K562 (cell line): ENCODE data around the gene NUDT14. TPM values are rescaled to one million over a fixed set of nuclear protein-coding genes. Genes with fewer than 3 reads are reported as not detected.

ENCODE experiments used
- ATAC-seq: fragments of 200-7000 bp; cut with Tn5 transposase; 3 replicates; pipeline ENCODE4 v1.9.1; 2020; ENCODE audit warnings: moderate library complexity
- BruUV-seq: library from RNA; stranded (reverse); fragments of 400-500 nt; replicated peaks from 2 replicates; lab custom pipeline; 2021; lab: Mats Ljungman, UMichigan
- CTCF ChIA-PET: fragments of 300-600 bp; formaldehyde crosslinking; extraction: SDS; loops from one replicate; lab custom pipeline; 2021; ENCODE audit warnings: low intra/inter-chr PET ratio; lab: Yijun Ruan, JAX
- POLR2A ChIA-PET: fragments of 300-600, 350-650 bp; sonication (Branson Sonifier 250); formaldehyde crosslinking; extraction: SDS; loops from one replicate; lab custom pipeline; 2021; ENCODE audit warnings: antibody characterized with exemption, inconsistent platforms; lab: Yijun Ruan, JAX
- DNase-seq, 4 experiments: peaks; one replicate each; pipeline versions ENCODE4 v3.0.0 to v3.0.0-alpha.2; 2011 to 2018; ENCODE audit warnings: low spot score in 3 of 4, mixed read lengths in 3 of 4; ENCODE audit errors: extremely low read depth in 1 of 4
- FAIRE-seq: peaks from 2 replicates; lab custom pipeline; 2011; peaks lifted over from hg19 to GRCh38; lab: Jason Lieb, UNC
- H2AFZ ChIP-seq: 2 replicates; pipeline ENCODE4 v1.6.0; 2011; ENCODE audit warnings: low read depth, low read length, control low read depth, inconsistent platforms
- H3K27ac ChIP-seq: fragments of 200-600 bp; 3 replicates; pipeline ENCODE4 v1.8.0; 2011; ENCODE audit warnings: low read depth, mild to moderate bottlenecking, control low read depth, inconsistent platforms, low read length, moderate library complexity, mixed read lengths; ENCODE audit errors: extremely low read depth
- H3K27me3 ChIP-seq, 2 experiments: fragments of 300-600 bp in 1 of 2; 2 replicates in 1 of 2; 3 replicates in 1 of 2; pipeline versions ENCODE4 v1.6.0 to v1.8.0; 2011; ENCODE audit warnings: inconsistent platforms in 2 of 2, low read length in 2 of 2, mild to moderate bottlenecking in 1 of 2, mixed read lengths in 1 of 2, moderate library complexity in 1 of 2; ENCODE audit not compliant: control insufficient read depth in 2 of 2, insufficient read depth in 2 of 2
- H3K36me3 ChIP-seq: fragments of 300-600 bp; 3 replicates; pipeline ENCODE4 v1.8.0; 2011; ENCODE audit warnings: mild to moderate bottlenecking, low read length, inconsistent platforms; ENCODE audit not compliant: control insufficient read depth, insufficient read depth
- H3K4me1 ChIP-seq, 2 experiments: fragments of 200-600 bp in 1 of 2; replicated peaks in 1 of 2; 2 replicates in 1 of 2; 3 replicates in 1 of 2; pipeline versions ENCODE4 v1.5.1 to v1.8.0; 2011; ENCODE audit warnings: inconsistent platforms in 2 of 2, low read length in 2 of 2, mild to moderate bottlenecking in 1 of 2, mixed read lengths in 1 of 2, moderate library complexity in 1 of 2; ENCODE audit not compliant: control insufficient read depth in 2 of 2, insufficient read depth in 2 of 2
- H3K4me2 ChIP-seq: 2 replicates; pipeline ENCODE4 v1.6.1; 2011; ENCODE audit warnings: low read length, control low read depth, inconsistent platforms, mixed read lengths; ENCODE audit not compliant: insufficient read depth
- H3K4me3 ChIP-seq: fragments of 200-600 bp; sonication (generic), shearing (Covaris generic); 2 replicates; pipeline ENCODE4 v1.5.1; 2016; ENCODE audit warnings: control low read depth, inconsistent platforms
- H3K79me2 ChIP-seq: fragments of 200-600 bp; 3 replicates; pipeline ENCODE4 v1.8.0; 2011; ENCODE audit warnings: low read length, inconsistent platforms; ENCODE audit not compliant: control insufficient read depth, insufficient read depth
- H3K9ac ChIP-seq, 2 experiments: 2 replicates each; pipeline versions ENCODE4 v1.6.0 to v1.6.1; 2011; ENCODE audit warnings: low read depth in 2 of 2, low read length in 2 of 2, control low read depth in 1 of 2, inconsistent platforms in 1 of 2, mild to moderate bottlenecking in 1 of 2, mixed read lengths in 1 of 2; ENCODE audit not compliant: insufficient read depth in 1 of 2
- H3K9me1 ChIP-seq: one replicate; pipeline ENCODE4 v1.6.0; 2011; ENCODE audit warnings: inconsistent platforms, mild to moderate bottlenecking, low read length, moderate library complexity; ENCODE audit not compliant: control insufficient read depth, insufficient read depth
- H3K9me3 ChIP-seq: replicated peaks from 2 replicates; pipeline ENCODE4 v1.5.1; 2011; ENCODE audit warnings: low read depth, low read length, inconsistent platforms; ENCODE audit not compliant: control insufficient read depth, insufficient read depth
- H4K20me1 ChIP-seq: replicated peaks from 2 replicates; pipeline ENCODE4 v1.6.1; 2011; ENCODE audit warnings: low read length, inconsistent platforms, mixed read lengths; ENCODE audit not compliant: control insufficient read depth, insufficient read depth
- CXXC5 ChIP-seq: fragments of 250-450 bp; sonication (Bioruptor Pico); IDR thresholded peaks from 2 replicates; pipeline ENCODE4 v1.8.0; 2022; ENCODE audit warnings: inconsistent platforms, mild to moderate bottlenecking, moderate library complexity
- HNRNPL ChIP-seq: fragments of 200-400 bp; formaldehyde crosslinking; IDR thresholded peaks from 2 replicates; pipeline ENCODE4 v1.6.1; 2017; ENCODE audit warnings: low read depth, mild to moderate bottlenecking, low read length
- IFI16 ChIP-seq: fragments of 250-450 bp; sonication (Bioruptor Pico); IDR thresholded peaks from 2 replicates; pipeline ENCODE4 v2.1.2; 2022; ENCODE audit warnings: mild to moderate bottlenecking, inconsistent platforms
- RBM22 ChIP-seq: fragments of 200-400 bp; formaldehyde crosslinking; IDR thresholded peaks from 2 replicates; pipeline ENCODE4 v1.6.1; 2018; ENCODE audit warnings: low read length, low read depth; ENCODE audit not compliant: poor library complexity, severe bottlenecking
- RUNX1 ChIP-seq: sonication (generic); IDR thresholded peaks from 2 replicates; pipeline ENCODE4 v1.6.1; 2016; ENCODE audit warnings: antibody characterized with exemption, low read depth
- SIN3B ChIP-seq: fragments of 450-650 bp; IDR thresholded peaks from 2 replicates; pipeline ENCODE4 v1.6.1; 2017; ENCODE audit warnings: low read depth, mild to moderate bottlenecking, moderate library complexity
- WGBS: fragments of 100-300 bp; shearing (Covaris generic); methylation state at CpG from one replicate; pipeline ENCODE4 v1.1.6; 2016; ENCODE audit warnings: low coverage, mixed read lengths; ENCODE audit not compliant: insufficient coverage; ENCODE audit errors: missing lambda C conversion rate; 5-methylcytosine and 5-hydroxymethylcytosine counted together
- in situ Hi-C: fragments of 300-500 bp; cut with MboI; formaldehyde crosslinking; loops from 4 replicates; pipeline ENCODE4 v1.15.0; 2018; ENCODE audit warnings: inconsistent platforms, mixed read lengths
- intact Hi-C: fragments of 100-400 bp; cut with micrococcal nuclease; formaldehyde crosslinking; loops from 2 replicates; pipeline ENCODE4 v1.14.2; 2022
- polyA plus RNA-seq, 8 experiments: library from polyadenylated mRNA; depleted of rRNA in 4 of 8; stranded (reverse) in 5 of 8; unstranded in 3 of 8; fragments of >200 nt; fragmentation: Nextera tagmentation in 2 of 8; fragmentation: Illumina TruSeq in 1 of 8; extraction: Ambion mirVana in 2 of 8; extraction: Trizol in 1 of 8; gene quantifications; 2 replicates each; pipeline versions ENCODE4 v1.2.1 to v1.2.3, GENCODE V29; 2011 to 2014; ENCODE audit warnings: inconsistent platforms in 1 of 8, missing spikeins in 1 of 8
- total RNA-seq, 7 experiments: library from RNA; depleted of rRNA in 6 of 7; stranded (reverse); fragments of >200 nt in 6 of 7; fragmentation: Illumina TruSeq in 2 of 7; extraction: Trizol in 2 of 7; gene quantifications; 2 replicates each; pipeline versions ENCODE4 v1.2.1 to v1.2.3, GENCODE V29; 2011 to 2021; ENCODE audit warnings: low replicate concordance in 1 of 7
- TF ChIP-seq, protein P1 (sequence below), 2 experiments: fragments of 450-650 bp in 1 of 2; IDR thresholded peaks; 2 replicates each; pipeline ENCODE4 v1.6.1; 2011 to 2017; ENCODE audit warnings: low read depth in 2 of 2, antibody characterized with exemption in 1 of 2, borderline replicate concordance in 1 of 2, low read length in 1 of 2, mild to moderate bottlenecking in 1 of 2, mixed read lengths in 1 of 2; ENCODE audit not compliant: control insufficient read depth in 1 of 2
- TF ChIP-seq, protein P2 (sequence below): fragments of 450-650 bp; IDR thresholded peaks from 2 replicates; pipeline ENCODE4 v1.7.1; 2018; ENCODE audit warnings: mild to moderate bottlenecking, low read depth; ENCODE audit not compliant: partially characterized antibody

The NUDT14 gene
- total and polyA plus RNA-seq, 9 of the 15 experiments (the other 6 are each of a cell fraction or from before 2014, with no cell fraction given), result 0.14 to 16.3 (median 8.2) TPM

DNA sequence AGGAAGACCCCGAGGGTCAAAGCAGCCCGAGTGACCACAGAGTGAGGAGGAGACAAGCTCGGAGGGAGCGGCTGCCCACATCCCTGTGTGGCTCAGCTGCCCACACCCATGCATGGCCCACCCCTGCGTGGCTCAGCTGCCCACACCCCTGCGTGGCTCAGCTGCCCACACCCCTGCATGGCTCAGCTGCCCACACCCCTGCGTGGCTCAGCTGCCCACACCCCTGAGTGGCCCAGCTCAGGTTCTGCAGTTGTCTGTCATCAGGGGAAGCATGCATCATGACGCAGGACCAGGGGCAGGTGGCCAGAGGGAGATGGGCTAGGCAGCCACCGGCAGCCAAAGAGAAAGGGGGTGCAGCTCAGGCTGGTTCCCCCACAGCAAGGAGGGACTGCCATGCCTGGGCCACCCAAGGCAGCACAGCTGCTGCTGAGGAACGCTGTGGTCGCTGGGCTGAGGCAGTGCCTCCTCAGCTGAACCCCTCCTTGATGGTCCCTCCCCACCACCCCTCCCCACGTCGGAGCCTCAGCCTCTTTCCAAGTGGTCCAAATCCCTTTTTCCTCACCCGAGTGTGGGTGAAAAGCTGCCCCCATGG, 33.3 kb upstream of the NUDT14 start:
- 88% methylated on average over 3 of the region's 14 CpGs for WGBS
- H3K9ac ChIP-seq, result no peak overlapping the region
- no peak overlapping the region for H3K27ac ChIP-seq
- no peak overlapping the region for H3K4me2 ChIP-seq
- H4K20me1 ChIP-seq, result no peaks in the 10 kb centered on the region
- ChIA-PET CTCF (no interaction called here), POLR2A (interaction anchor here (1.0 kb wide), 1 partner anchor 9 kb away, joined by 3 read pairs; no protein-coding TSS in a partner anchor)
- intact Hi-C loops, result no loop called here
- TF ChIP-seq CXXC5 (CRISPR knock-in tag) (no peak), SIN3B (no peak)
- no peaks in the 10 kb centered on the region for H3K9me3 ChIP-seq
- no peaks in the 10 kb centered on the region for H3K79me2 ChIP-seq
- no peak for ATAC-seq
- H3K9me1 ChIP-seq, result no peaks in the 10 kb centered on the region
- H3K4me3 ChIP-seq, result no peak overlapping the region
- in situ Hi-C loops, result loop anchor here (5.0 kb wide), 1 partner anchor 128 kb away; no protein-coding TSS in a partner anchor
- H3K36me3 ChIP-seq, result peaks cover 13% of the 10 kb centered on the region; the same call in 1 of the 3 replicates
- DNase-seq, result no peak
- BruUV-seq, result no TSS peak
- H3K4me1 ChIP-seq, result peaks cover 0 to 3% of the 10 kb centered on the region in 2 experiments; a peak in 2 of 5 replicates
- no peak overlapping the region for H2AFZ ChIP-seq
- H3K27me3 ChIP-seq, result no peaks in the 10 kb centered on the region
- FAIRE-seq, result no peak

DNA sequence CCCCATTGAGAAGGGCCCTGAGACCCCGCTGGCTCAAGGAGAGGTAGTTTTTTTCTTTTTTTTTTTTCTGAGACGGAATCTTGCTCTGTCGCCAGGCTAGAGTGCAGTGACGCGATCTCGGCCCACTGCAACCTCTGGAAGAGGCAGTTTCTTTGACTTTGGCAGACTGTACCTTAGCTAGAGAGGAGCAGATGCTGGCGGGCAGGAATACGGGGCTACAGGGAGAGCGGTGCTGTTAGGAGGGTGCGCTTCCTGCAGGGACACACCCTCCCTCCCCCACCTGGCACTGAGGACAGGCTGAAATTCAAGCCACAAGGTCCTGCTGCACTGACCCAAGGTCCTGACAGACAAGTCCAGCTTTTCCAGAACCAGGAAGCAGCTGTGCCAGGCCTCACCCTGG, 32.2 kb upstream of the NUDT14 start:
- POLR2A ChIA-PET, result no interaction called here
- no peak for TF ChIP-seq RBM22
- no peak for TF ChIP-seq RUNX1
- TF ChIP-seq HNRNPL, result no peak
- TF ChIP-seq, protein P1, sequence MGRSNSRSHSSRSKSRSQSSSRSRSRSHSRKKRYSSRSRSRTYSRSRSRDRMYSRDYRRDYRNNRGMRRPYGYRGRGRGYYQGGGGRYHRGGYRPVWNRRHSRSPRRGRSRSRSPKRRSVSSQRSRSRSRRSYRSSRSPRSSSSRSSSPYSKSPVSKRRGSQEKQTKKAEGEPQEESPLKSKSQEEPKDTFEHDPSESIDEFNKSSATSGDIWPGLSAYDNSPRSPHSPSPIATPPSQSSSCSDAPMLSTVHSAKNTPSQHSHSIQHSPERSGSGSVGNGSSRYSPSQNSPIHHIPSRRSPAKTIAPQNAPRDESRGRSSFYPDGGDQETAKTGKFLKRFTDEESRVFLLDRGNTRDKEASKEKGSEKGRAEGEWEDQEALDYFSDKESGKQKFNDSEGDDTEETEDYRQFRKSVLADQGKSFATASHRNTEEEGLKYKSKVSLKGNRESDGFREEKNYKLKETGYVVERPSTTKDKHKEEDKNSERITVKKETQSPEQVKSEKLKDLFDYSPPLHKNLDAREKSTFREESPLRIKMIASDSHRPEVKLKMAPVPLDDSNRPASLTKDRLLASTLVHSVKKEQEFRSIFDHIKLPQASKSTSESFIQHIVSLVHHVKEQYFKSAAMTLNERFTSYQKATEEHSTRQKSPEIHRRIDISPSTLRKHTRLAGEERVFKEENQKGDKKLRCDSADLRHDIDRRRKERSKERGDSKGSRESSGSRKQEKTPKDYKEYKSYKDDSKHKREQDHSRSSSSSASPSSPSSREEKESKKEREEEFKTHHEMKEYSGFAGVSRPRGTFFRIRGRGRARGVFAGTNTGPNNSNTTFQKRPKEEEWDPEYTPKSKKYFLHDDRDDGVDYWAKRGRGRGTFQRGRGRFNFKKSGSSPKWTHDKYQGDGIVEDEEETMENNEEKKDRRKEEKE (IDR thresholded peaks at IDR 0.05; ENCODE audit: borderline replicate concordance in 1 of 2, control insufficient read depth in 1 of 2, low read depth in 2 of 2, low read length in 1 of 2), result no peak
- TF ChIP-seq, protein P2, sequence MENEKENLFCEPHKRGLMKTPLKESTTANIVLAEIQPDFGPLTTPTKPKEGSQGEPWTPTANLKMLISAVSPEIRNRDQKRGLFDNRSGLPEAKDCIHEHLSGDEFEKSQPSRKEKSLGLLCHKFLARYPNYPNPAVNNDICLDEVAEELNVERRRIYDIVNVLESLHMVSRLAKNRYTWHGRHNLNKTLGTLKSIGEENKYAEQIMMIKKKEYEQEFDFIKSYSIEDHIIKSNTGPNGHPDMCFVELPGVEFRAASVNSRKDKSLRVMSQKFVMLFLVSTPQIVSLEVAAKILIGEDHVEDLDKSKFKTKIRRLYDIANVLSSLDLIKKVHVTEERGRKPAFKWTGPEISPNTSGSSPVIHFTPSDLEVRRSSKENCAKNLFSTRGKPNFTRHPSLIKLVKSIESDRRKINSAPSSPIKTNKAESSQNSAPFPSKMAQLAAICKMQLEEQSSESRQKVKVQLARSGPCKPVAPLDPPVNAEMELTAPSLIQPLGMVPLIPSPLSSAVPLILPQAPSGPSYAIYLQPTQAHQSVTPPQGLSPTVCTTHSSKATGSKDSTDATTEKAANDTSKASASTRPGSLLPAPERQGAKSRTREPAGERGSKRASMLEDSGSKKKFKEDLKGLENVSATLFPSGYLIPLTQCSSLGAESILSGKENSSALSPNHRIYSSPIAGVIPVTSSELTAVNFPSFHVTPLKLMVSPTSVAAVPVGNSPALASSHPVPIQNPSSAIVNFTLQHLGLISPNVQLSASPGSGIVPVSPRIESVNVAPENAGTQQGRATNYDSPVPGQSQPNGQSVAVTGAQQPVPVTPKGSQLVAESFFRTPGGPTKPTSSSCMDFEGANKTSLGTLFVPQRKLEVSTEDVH, result no peak
- TF ChIP-seq IFI16 (CRISPR knock-in tag), result no peak

More for the DNA sequence above, 32.2 kb upstream of the NUDT14 start:
- CTCF ChIA-PET, result interaction anchor here (0.5 kb wide), 1 partner anchor 314 kb away, joined by 3 read pairs; no protein-coding TSS in a partner anchor
- in situ Hi-C loops (loop anchor here (5.0 kb wide), 1 partner anchor 129 kb away; no protein-coding TSS in a partner anchor), intact Hi-C loops (no loop called here)
- Histone ChIP-seq H3K27me3 (no peaks in the 10 kb centered on the region), H3K9me3 (no peaks in the 10 kb centered on the region), H3K79me2 (no peaks in the 10 kb centered on the region), H3K9ac (no peak overlapping the region; a peak in 1 of 4 replicates), H3K9me1 (no peaks in the 10 kb centered on the region), H2AFZ (no peak overlapping the region), H3K27ac (no peak overlapping the region), H3K4me2 (no peak overlapping the region), H4K20me1 (no peaks in the 10 kb centered on the region), H3K4me1 (peaks cover 0 to 11% of the 10 kb centered on the region in 2 experiments; a peak in 2 of 5 replicates), H3K4me3 (no peak overlapping the region), H3K36me3 (peaks cover 7% of the 10 kb centered on the region; the same call in 1 of the 3 replicates)
- ATAC-seq (no peak), DNase-seq (no peak), FAIRE-seq (no peak)
- no TSS peak for BruUV-seq
- WGBS, result 84% methylated on average over 3 of the region's 10 CpGs
